Endometrial microvascular endothelial cells (primary cell): Measurements from ENCODE around the gene UBE3C. TPM values are rescaled to one million over a fixed set of nuclear protein-coding genes. Genes with fewer than 3 reads are reported as not detected.
"Not testable (repeated sequence)": the region's sequence is repeated elsewhere in the genome, so short reads cannot be mapped to it uniquely, and the experiment has no call there.

Source experiments
- in situ Hi-C: cut with HindIII; loops from 2 replicates; pipeline ENCODE4 v1.10.0; 2017; ENCODE audit warnings: low sequenced_read_pairs, low pct_unique_long_range_greater_than_20kb; ENCODE audit errors: inconsistent ontology term
- total RNA-seq: library from RNA; depleted of rRNA; stranded (reverse); fragments of >200 nt; gene quantifications from one replicate; pipeline ENCODE4 v1.2.3, GENCODE V29; 2015; ENCODE audit errors: inconsistent ontology term

UBE3C gene
- 90.5 TPM for total RNA-seq

GRCh38 chr7:157138424-157139110, at the start of gene UBE3C:
Gene UBE3C, plus strand, starts transcription at chr7:157138926. Its CDS starts 347 bp downstream, at chr7:157139273.
- in situ Hi-C loops = no loop called here

- in situ Hi-C loops = no loop called here
Measured at GRCh38 chr7:157089100-157089610, 49.6 kb upstream of the UBE3C start.

- in situ Hi-C loops = no loop called here
Measured at GRCh38 chr7:157090485-157091165, 48.1 kb upstream of the UBE3C start.

GRCh38 chr7:157096286-157097055, 42.3 kb upstream of the UBE3C start:
- in situ Hi-C loops = no loop called here

GRCh38 chr7:157097056-157097329, 41.7 kb upstream of the UBE3C start:
- in situ Hi-C loops = no loop called here

GRCh38 chr7:157097569-157097968, 41.2 kb upstream of the UBE3C start:
- in situ Hi-C loops = no loop called here

- in situ Hi-C loops = not testable (repeated sequence)
Measured at GRCh38 chr7:157100005-157100404, 38.7 kb upstream of the UBE3C start.

GRCh38 chr7:157103641-157104040, 35.1 kb upstream of the UBE3C start:
- in situ Hi-C loops = not testable (repeated sequence)

- in situ Hi-C loops = no loop called here
Measured at GRCh38 chr7:157111311-157111710, 27.4 kb upstream of the UBE3C start.

- in situ Hi-C loops = no loop called here
Measured at GRCh38 chr7:157112706-157113105, 26.0 kb upstream of the UBE3C start.

GRCh38 chr7:157113607-157114006, 25.1 kb upstream of the UBE3C start:
- in situ Hi-C loops = no loop called here

GRCh38 chr7:157116762-157117161, 22.0 kb upstream of the UBE3C start:
- in situ Hi-C loops = no loop called here

GRCh38 chr7:157117796-157118195, 20.9 kb upstream of the UBE3C start:
- in situ Hi-C loops = no loop called here

GRCh38 chr7:157120181-157120580, 18.5 kb upstream of the UBE3C start:
- in situ Hi-C loops = no loop called here

GRCh38 chr7:157121184-157121715, 17.5 kb upstream of the UBE3C start:
- in situ Hi-C loops = no loop called here

- in situ Hi-C loops = no loop called here
Measured at GRCh38 chr7:157122800-157123495, 15.8 kb upstream of the UBE3C start.

GRCh38 chr7:157124690-157125089, 14.0 kb upstream of the UBE3C start:
- in situ Hi-C loops = no loop called here

- in situ Hi-C loops = no loop called here
Measured at GRCh38 chr7:157125376-157126223, 13.1 kb upstream of the UBE3C start.
